OCI-LY1 (cell line): ENCODE measurements around the gene CRNN.

Experiments used
- EZH2 ChIP-seq: fragments of 200-600 bp; sonication (generic), shearing (Covaris generic); IDR thresholded peaks from 2 replicates; pipeline ENCODE4 v1.8.0; 2017; ENCODE audit warnings: borderline replicate concordance, mixed run types, mild to moderate bottlenecking, antibody characterized with exemption, low read length, moderate library complexity, mixed read lengths
- TF ChIP-seq, protein P1 (sequence below): fragments of 200-600 bp; sonication (generic), shearing (Covaris generic); IDR thresholded peaks from 2 replicates; pipeline ENCODE4 v1.5.1; 2017; ENCODE audit warnings: mild to moderate bottlenecking, antibody characterized with exemption, low read length, moderate library complexity, mixed read lengths

GRCh38 chr1:152462636-152463035, 48.6 kb upstream of the CRNN start:
- TF ChIP-seq, protein P1, sequence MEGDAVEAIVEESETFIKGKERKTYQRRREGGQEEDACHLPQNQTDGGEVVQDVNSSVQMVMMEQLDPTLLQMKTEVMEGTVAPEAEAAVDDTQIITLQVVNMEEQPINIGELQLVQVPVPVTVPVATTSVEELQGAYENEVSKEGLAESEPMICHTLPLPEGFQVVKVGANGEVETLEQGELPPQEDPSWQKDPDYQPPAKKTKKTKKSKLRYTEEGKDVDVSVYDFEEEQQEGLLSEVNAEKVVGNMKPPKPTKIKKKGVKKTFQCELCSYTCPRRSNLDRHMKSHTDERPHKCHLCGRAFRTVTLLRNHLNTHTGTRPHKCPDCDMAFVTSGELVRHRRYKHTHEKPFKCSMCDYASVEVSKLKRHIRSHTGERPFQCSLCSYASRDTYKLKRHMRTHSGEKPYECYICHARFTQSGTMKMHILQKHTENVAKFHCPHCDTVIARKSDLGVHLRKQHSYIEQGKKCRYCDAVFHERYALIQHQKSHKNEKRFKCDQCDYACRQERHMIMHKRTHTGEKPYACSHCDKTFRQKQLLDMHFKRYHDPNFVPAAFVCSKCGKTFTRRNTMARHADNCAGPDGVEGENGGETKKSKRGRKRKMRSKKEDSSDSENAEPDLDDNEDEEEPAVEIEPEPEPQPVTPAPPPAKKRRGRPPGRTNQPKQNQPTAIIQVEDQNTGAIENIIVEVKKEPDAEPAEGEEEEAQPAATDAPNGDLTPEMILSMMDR, result no peak
- no peak for TF ChIP-seq EZH2
